ENCODE results near the gene ROR1. TPM values are rescaled to one million over a fixed set of nuclear protein-coding genes. Genes with fewer than 3 reads are reported as not detected.

Gene ROR1
- total RNA-seq, 6 experiments from 2014 or later: 7.4 to 9.4 (median 8.9) TPM

DNA sequence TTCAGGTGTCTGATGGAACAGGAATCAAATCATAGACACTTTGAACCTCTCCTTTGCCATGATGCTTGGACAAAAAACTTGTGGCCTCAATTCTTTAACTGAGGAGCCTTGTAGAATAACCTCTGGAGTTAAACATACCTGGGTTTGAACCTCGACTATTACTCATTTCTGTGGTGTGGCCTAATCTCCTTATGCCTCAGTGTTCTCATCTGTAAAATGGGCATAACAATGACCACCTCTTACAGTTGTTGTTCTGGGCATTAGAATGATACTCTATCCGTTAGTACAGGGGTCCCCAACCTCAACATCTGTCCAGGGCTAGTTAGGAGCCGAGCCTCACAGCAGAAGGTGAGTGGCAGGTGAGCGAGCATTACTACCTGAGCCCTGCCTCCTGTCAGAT is 137.2 kb downstream of the ROR1 start:
- DNase-seq: no peak
- Mint-ChIP-seq H3K9me3 (no peaks in the 10 kb centered on the region), H3K4me1 (ENCODE audit: low read depth) (peaks cover 24% of the 10 kb centered on the region), H3K36me3 (ENCODE audit: low read depth) (no peaks in the 10 kb centered on the region), H3K27ac (no peak overlapping the region), H3K27me3 (ENCODE audit: insufficient read depth) (peaks cover 13% of the 10 kb centered on the region), H3K4me3 (no peak overlapping the region)
- TF ChIP-seq, protein P1, sequence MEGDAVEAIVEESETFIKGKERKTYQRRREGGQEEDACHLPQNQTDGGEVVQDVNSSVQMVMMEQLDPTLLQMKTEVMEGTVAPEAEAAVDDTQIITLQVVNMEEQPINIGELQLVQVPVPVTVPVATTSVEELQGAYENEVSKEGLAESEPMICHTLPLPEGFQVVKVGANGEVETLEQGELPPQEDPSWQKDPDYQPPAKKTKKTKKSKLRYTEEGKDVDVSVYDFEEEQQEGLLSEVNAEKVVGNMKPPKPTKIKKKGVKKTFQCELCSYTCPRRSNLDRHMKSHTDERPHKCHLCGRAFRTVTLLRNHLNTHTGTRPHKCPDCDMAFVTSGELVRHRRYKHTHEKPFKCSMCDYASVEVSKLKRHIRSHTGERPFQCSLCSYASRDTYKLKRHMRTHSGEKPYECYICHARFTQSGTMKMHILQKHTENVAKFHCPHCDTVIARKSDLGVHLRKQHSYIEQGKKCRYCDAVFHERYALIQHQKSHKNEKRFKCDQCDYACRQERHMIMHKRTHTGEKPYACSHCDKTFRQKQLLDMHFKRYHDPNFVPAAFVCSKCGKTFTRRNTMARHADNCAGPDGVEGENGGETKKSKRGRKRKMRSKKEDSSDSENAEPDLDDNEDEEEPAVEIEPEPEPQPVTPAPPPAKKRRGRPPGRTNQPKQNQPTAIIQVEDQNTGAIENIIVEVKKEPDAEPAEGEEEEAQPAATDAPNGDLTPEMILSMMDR (IDR thresholded peaks at IDR 0.05): no peak

- Mint-ChIP-seq H3K27me3 (ENCODE audit: insufficient read depth) (peaks cover 13% of the 10 kb centered on the region), H3K4me3 (no peak overlapping the region), H3K9me3 (no peaks in the 10 kb centered on the region), H3K36me3 (ENCODE audit: low read depth) (no peaks in the 10 kb centered on the region), H3K27ac (no peak overlapping the region), H3K4me1 (ENCODE audit: low read depth) (peaks cover 28% of the 10 kb centered on the region)
- TF ChIP-seq, protein P1 (IDR thresholded peaks at IDR 0.05): no peak
- DNase-seq: no peak
Observed at GRCh38 chr1:63912643-63913042, 138.8 kb downstream of the ROR1 start.

DNA sequence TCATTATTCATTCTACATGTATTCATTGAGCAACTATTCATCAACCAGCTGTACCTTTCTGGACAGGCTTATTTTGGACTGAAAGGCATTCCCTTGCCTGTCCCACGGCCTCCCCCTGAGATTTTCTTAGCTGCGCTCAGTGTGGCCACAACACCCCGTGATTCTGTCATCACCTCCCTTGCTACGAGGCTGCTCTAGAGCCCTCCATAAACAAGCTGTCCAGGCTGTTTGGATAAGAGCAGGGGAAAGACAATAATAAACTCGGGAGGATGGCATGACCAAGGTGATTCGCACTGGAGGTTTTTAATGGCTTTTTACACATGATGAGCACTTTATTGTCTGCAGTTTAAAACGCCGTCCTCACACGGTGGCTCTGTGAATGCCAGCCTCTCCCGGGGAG is 139.7 kb downstream of the ROR1 start:
- Mint-ChIP-seq H3K4me1 (ENCODE audit: low read depth) (peaks cover 31% of the 10 kb centered on the region), H3K9me3 (no peaks in the 10 kb centered on the region), H3K36me3 (ENCODE audit: low read depth) (peaks cover 6% of the 10 kb centered on the region; the same call in 1 of the 2 replicates), H3K27me3 (ENCODE audit: insufficient read depth) (peaks cover 13% of the 10 kb centered on the region), H3K27ac (no peak overlapping the region), H3K4me3 (no peak overlapping the region)
- TF ChIP-seq, protein P1 (IDR thresholded peaks at IDR 0.05): no peak
- no peak for DNase-seq

DNA sequence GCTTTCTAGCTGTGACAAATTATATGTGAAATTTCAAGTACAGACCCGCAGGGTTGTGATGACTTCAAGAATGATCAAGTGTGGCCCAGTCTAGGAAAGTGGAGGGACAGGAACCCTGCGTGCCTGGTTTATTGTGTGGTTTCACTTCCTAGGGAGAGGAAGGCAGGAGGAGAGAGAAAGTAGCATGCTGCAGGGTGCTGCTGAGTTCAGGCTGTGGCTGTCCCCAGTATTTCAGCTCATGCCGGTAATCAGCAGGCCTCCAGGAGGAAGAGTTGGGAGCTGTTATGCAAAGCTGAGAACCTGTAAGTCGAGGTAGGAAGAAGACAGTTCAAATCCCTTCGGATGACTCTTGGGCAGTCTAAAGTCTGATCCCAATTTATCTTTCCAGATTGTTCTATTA is 140.4 kb downstream of the ROR1 start:
- H3K27ac Mint-ChIP-seq: no peak overlapping the region
- TF ChIP-seq, protein P1 (IDR thresholded peaks at IDR 0.05): no peak
- no peaks in the 10 kb centered on the region for H3K9me3 Mint-ChIP-seq
- peaks cover 35% of the 10 kb centered on the region for H3K4me1 Mint-ChIP-seq (ENCODE audit: low read depth)
- H3K4me3 Mint-ChIP-seq: no peak overlapping the region
- peaks cover 13% of the 10 kb centered on the region for H3K27me3 Mint-ChIP-seq (ENCODE audit: insufficient read depth)
- H3K36me3 Mint-ChIP-seq (ENCODE audit: low read depth): peaks cover 6% of the 10 kb centered on the region; the same call in 1 of the 2 replicates
- no peak for DNase-seq

DNA sequence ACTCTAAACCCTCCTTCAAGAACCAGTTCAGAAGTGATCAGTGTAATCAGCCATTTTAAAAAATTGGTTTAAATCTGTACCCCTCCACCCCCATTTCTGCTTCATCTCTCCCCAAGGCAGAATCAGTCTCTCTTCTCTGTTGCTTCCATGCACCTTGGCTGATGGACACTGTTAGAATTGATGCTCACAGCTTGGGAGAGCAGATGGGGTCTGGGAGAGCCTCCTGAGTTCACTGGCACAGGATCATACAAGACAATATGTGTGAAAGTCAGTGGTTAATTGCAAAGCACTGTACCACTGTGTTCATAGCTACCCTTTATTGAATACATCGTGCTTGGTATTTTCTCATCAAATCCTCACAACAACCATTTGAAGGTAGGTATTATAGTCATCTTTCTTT is 140.9 kb downstream of the ROR1 start:
- H3K27ac Mint-ChIP-seq: no peak overlapping the region
- H3K27me3 Mint-ChIP-seq (ENCODE audit: insufficient read depth): peaks cover 13% of the 10 kb centered on the region
- peaks cover 6% of the 10 kb centered on the region; the same call in 1 of the 2 replicates for H3K36me3 Mint-ChIP-seq (ENCODE audit: low read depth)
- DNase-seq: no peak
- TF ChIP-seq, protein P1 (IDR thresholded peaks at IDR 0.05): no peak
- H3K9me3 Mint-ChIP-seq: no peaks in the 10 kb centered on the region
- H3K4me3 Mint-ChIP-seq: no peak overlapping the region
- H3K4me1 Mint-ChIP-seq (ENCODE audit: low read depth): peaks cover 35% of the 10 kb centered on the region

DNA sequence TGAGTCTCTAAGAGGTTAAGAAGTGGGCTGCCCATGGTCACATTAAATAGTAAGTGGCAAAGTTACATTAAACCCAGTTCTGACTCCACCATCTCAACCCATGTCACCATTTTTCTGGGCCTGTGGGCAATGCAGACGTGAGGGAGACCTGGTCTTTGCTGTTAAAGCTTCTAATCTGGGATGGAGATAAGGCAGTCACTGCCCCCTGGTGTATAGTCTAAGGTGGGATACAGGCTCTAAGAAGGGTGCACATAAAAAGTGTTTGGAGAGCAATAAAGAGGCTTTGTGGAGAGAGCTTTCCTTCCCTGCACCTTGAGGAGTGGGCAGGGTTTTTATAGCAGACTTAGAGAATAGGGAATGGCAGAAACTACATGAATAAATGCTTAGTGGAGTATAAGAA is 141.3 kb downstream of the ROR1 start:
- H3K27ac Mint-ChIP-seq: no peak overlapping the region
- H3K27me3 Mint-ChIP-seq (ENCODE audit: insufficient read depth): peaks cover 13% of the 10 kb centered on the region
- no peak for DNase-seq
- peaks cover 36% of the 10 kb centered on the region for H3K4me1 Mint-ChIP-seq (ENCODE audit: low read depth)
- peaks cover 6% of the 10 kb centered on the region; the same call in 1 of the 2 replicates for H3K36me3 Mint-ChIP-seq (ENCODE audit: low read depth)
- TF ChIP-seq, protein P1 (IDR thresholded peaks at IDR 0.05): peak; percentile 68; the same call in 1 of the 2 replicates
- H3K9me3 Mint-ChIP-seq: no peaks in the 10 kb centered on the region
- no peak overlapping the region for H3K4me3 Mint-ChIP-seq
